Osteoblast (primary cell): ENCODE results near the gene ZNG1C. TPM values are rescaled to one million over a fixed set of nuclear protein-coding genes. Genes with fewer than 3 reads are reported as not detected.
"Not testable (repeated sequence)": the region's sequence is repeated elsewhere in the genome, so short reads cannot be mapped to it uniquely, and the experiment has no call there.

Experiments used
- DNase-seq: peaks from one replicate; pipeline ENCODE4 v3.0.0; 2011; ENCODE audit warnings: low spot score, mixed read lengths; ENCODE audit not compliant: insufficient read length; ENCODE audit errors: missing footprints
- H2AFZ ChIP-seq: 2 replicates; pipeline ENCODE4 v1.6.0; 2011; ENCODE audit warnings: mild to moderate bottlenecking, low read length
- H3K27ac ChIP-seq: 2 replicates; pipeline ENCODE4 v1.5.1; 2011; ENCODE audit warnings: mild to moderate bottlenecking, low read depth, low read length, moderate library complexity
- H3K27me3 ChIP-seq: 2 replicates; pipeline ENCODE4 v1.6.0; 2012; ENCODE audit warnings: mild to moderate bottlenecking, control low read depth, inconsistent platforms, low read length, moderate library complexity; ENCODE audit not compliant: insufficient read depth
- H3K36me3 ChIP-seq: 2 replicates; pipeline ENCODE4 v1.5.1; 2011; ENCODE audit warnings: mild to moderate bottlenecking, low read length, control low read depth, moderate library complexity; ENCODE audit not compliant: insufficient read depth
- H3K4me1 ChIP-seq: 2 replicates; pipeline ENCODE4 v1.5.1; 2011; ENCODE audit warnings: mild to moderate bottlenecking, low read length, control low read depth, moderate library complexity; ENCODE audit not compliant: insufficient read depth
- H3K4me2 ChIP-seq: 2 replicates; pipeline ENCODE4 v1.6.0; 2011; ENCODE audit warnings: mild to moderate bottlenecking, low read length; ENCODE audit not compliant: insufficient read depth
- H3K4me3 ChIP-seq: fragments of 200-600 bp; sonication (generic); 3 replicates; pipeline ENCODE4 v1.5.1; 2012; ENCODE audit warnings: mild to moderate bottlenecking, low read length, inconsistent platforms; ENCODE audit not compliant: insufficient read depth
- H3K79me2 ChIP-seq: 2 replicates; pipeline ENCODE4 v1.6.0; 2012; ENCODE audit warnings: mild to moderate bottlenecking, low read length, control low read depth, inconsistent platforms; ENCODE audit not compliant: insufficient read depth
- H3K9me3 ChIP-seq: 2 replicates; pipeline ENCODE4 v1.5.1; 2011; ENCODE audit warnings: low read depth, low read length, control low read depth
- H4K20me1 ChIP-seq: 2 replicates; pipeline ENCODE4 v1.6.0; 2012; ENCODE audit warnings: mild to moderate bottlenecking, low read length, control low read depth; ENCODE audit not compliant: insufficient read depth
- total RNA-seq: library from RNA; depleted of rRNA; stranded (reverse); fragments of >200 nt; gene quantifications from 2 replicates; pipeline ENCODE4 v1.2.3, GENCODE V29; 2012

The ZNG1C gene
- total RNA-seq, 1 donor = 17.0 TPM

DNA sequence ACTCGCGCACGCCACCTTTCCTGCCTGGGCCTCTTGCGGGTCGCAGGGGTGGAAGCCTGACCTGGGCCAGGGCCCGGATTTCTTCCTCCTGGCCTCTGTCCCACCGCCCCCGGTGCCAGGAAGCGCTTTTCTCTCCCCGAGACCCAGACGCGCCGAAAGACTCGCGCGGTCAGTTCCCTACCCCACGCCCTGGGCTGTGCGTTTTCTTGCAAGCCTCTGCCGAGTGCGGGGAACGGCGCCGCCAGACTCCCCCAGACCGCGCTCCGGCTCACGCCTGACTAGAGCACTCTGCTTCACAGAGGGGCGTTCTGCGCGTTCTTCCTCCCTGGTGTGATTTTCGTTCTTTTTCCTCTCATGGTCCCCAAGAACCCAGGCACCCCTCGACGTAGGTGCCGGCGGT lies 65.3 kb downstream of the ZNG1C start:
- not testable (repeated sequence) for DNase-seq

DNA sequence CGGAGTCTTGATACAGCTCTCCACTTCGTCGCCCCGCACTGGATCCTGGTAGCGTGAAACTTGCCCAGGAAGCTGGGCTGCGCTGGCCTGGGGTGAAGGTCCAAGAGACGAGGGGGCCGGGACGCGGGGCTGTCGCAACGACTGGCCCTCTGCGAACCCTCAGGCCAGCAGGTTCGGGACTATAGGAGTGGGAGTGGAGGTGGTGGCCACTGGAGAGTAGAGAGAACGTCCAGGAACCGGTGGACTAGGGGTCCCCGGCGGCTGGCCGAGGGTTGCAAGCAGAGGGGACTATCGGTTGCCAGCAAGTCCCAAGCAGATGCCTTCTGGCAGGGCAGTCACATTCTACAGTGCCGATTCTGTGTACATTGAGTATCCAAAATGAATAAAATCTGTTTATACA lies 65.9 kb downstream of the ZNG1C start:
- H3K36me3 ChIP-seq, H4K20me1 ChIP-seq, H3K4me3 ChIP-seq, DNase-seq, H3K4me1 ChIP-seq, H3K79me2 ChIP-seq, H3K27me3 ChIP-seq, H2AFZ ChIP-seq, H3K27ac ChIP-seq, H3K4me2 ChIP-seq, H3K9me3 ChIP-seq: not testable (repeated sequence)

More for the DNA sequence above, 65.3 kb downstream of the ZNG1C start:
- not testable (repeated sequence) for H3K9me3 ChIP-seq, H4K20me1 ChIP-seq, H3K4me1 ChIP-seq, H3K79me2 ChIP-seq, H3K4me2 ChIP-seq, H2AFZ ChIP-seq, H3K4me3 ChIP-seq, H3K27ac ChIP-seq, H3K36me3 ChIP-seq, H3K27me3 ChIP-seq

GRCh38 chr9:68311208-68311607 lies 69.4 kb downstream of the ZNG1C start:
- not testable (repeated sequence) for H3K4me3 ChIP-seq, DNase-seq

GRCh38 chr9:68318209-68318608 lies 76.4 kb downstream of the ZNG1C start:
- H3K4me1 ChIP-seq, H3K9me3 ChIP-seq, H3K27ac ChIP-seq, H3K36me3 ChIP-seq, H3K4me3 ChIP-seq, H3K27me3 ChIP-seq, H3K4me2 ChIP-seq, DNase-seq, H2AFZ ChIP-seq, H3K79me2 ChIP-seq, H4K20me1 ChIP-seq: not testable (repeated sequence)

More at GRCh38 chr9:68311208-68311607, 69.4 kb downstream of the ZNG1C start:
- H3K27me3 ChIP-seq, H3K4me1 ChIP-seq, H3K27ac ChIP-seq, H2AFZ ChIP-seq, H4K20me1 ChIP-seq, H3K4me2 ChIP-seq, H3K79me2 ChIP-seq, H3K36me3 ChIP-seq, H3K9me3 ChIP-seq: not testable (repeated sequence)

- H3K9me3 ChIP-seq, H3K27me3 ChIP-seq, H3K27ac ChIP-seq, H3K4me2 ChIP-seq, H3K79me2 ChIP-seq, DNase-seq, H3K36me3 ChIP-seq, H3K4me3 ChIP-seq, H2AFZ ChIP-seq, H3K4me1 ChIP-seq, H4K20me1 ChIP-seq: not testable (repeated sequence)
These were observed 82.0 kb downstream of the ZNG1C start for GRCh38 chr9:68323749-68324148.

GRCh38 chr9:68324518-68324917 lies 82.7 kb downstream of the ZNG1C start:
- not testable (repeated sequence) for H2AFZ ChIP-seq, H3K4me2 ChIP-seq, H4K20me1 ChIP-seq, H3K4me1 ChIP-seq, H3K27me3 ChIP-seq, H3K79me2 ChIP-seq, H3K36me3 ChIP-seq, H3K4me3 ChIP-seq, H3K27ac ChIP-seq, DNase-seq, H3K9me3 ChIP-seq

DNA sequence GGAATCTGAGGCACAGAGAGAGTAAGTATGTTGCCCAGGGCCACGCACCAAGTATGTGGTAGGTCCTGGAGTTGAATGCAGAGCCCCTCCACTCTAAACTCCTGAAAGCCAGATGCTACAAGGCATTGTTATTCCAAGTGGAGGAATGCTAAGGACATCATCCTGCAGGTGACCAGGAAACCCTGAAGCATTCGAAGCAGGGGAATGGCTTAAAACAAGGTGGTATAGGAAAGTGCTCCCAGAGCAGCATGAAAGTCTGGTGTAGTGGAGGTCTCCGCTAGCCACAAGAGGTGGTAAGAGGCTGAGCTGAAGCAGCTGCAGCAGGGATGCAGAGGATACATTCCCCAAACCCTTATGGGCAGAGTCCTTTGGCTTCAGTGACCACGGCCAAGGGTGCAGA lies 87.3 kb downstream of the ZNG1C start:
- H3K4me3 ChIP-seq, H4K20me1 ChIP-seq, H3K4me1 ChIP-seq, H3K27ac ChIP-seq, H3K27me3 ChIP-seq, DNase-seq, H3K9me3 ChIP-seq, H3K79me2 ChIP-seq, H3K36me3 ChIP-seq, H3K4me2 ChIP-seq, H2AFZ ChIP-seq: not testable (repeated sequence)

DNA sequence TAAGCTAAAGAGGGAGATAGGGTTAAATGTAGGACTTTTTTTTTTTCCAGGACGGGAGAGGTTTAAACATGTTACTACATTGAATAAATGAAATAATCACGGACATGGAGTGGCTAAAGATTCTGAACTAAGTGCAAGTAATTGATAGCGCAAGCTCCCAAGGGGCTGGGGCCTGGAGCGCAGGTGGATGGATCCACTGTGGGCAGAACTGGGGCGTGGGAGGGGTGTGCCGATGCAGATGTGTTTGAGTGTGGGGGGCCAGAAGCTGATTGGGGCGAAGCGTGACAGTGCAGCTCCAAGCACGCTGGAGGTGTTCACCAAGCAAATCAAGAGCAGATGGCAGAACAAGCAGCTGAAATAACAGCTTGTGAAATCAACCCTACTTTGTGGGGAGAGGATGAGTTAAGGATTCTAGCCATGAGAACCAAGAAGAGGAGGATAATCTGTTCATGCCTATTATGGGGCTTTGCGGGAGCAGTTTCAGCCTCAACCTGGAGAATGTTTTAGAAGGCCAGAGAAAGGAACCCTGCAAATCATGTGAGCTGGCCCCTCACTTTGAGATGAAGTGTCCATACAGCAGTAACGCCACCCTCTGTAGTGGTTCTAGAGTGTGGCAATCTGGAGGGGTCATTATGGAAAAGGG lies 88.9 kb downstream of the ZNG1C start:
- H3K4me1 ChIP-seq, H4K20me1 ChIP-seq, H3K27me3 ChIP-seq, H3K4me2 ChIP-seq, H3K36me3 ChIP-seq, H3K79me2 ChIP-seq, DNase-seq, H3K4me3 ChIP-seq, H2AFZ ChIP-seq, H3K27ac ChIP-seq, H3K9me3 ChIP-seq: not testable (repeated sequence)

DNA sequence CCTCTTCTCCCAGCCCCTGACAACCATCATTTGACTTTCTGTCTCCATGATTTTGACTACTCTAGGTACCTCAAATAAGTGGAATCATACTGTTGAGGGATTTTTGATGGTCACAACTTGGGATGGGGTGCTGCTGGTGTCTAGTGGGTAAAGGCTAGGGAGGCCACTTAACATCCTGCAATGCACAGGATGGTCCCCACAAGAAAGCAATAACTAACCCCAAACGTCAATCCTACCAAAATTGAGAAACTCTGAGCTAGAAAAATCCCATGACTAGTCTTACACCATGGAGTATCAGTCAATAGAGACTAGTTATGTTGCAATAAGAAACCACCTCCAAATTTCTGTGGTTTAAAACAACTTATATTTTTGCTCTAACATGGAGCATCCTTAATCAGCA lies 90.3 kb downstream of the ZNG1C start:
- not testable (repeated sequence) for H2AFZ ChIP-seq, H3K27ac ChIP-seq

More for the DNA sequence above, 90.3 kb downstream of the ZNG1C start:
- not testable (repeated sequence) for H3K79me2 ChIP-seq, H3K27me3 ChIP-seq, H3K9me3 ChIP-seq, H3K36me3 ChIP-seq, DNase-seq, H3K4me2 ChIP-seq, H3K4me3 ChIP-seq, H3K4me1 ChIP-seq, H4K20me1 ChIP-seq
